CD4-positive, alpha-beta T cell (primary cell): ENCODE results near the gene NMNAT2. TPM values are rescaled to one million over a fixed set of nuclear protein-coding genes. Genes with fewer than 3 reads are reported as not detected.

Experiments
- ATAC-seq: fragments of 200-7000 bp; cut with Tn5 transposase; one replicate; pipeline ENCODE4 v1.10.0; 2022; ENCODE audit warnings: mild to moderate bottlenecking; ENCODE audit not compliant: poor library complexity
- CTCF ChIA-PET: fragments of 350-600 bp; sonication (Branson Sonifier 250); formaldehyde crosslinking; loops from one replicate; lab custom pipeline; 2021; ENCODE audit warnings: antibody characterized with exemption, inconsistent platforms; lab: Charles Lee
- POLR2A ChIA-PET: fragments of 350-600 bp; sonication (Branson Sonifier 250); formaldehyde crosslinking; loops from one replicate; lab custom pipeline; 2021; ENCODE audit warnings: antibody characterized with exemption, inconsistent platforms; lab: Charles Lee
- DNase-seq, 14 experiments: peaks; one replicate each; pipeline ENCODE4 v3.0.0-alpha.2; 2013 to 2020; ENCODE audit warnings: mixed read lengths in 2 of 14
- H3K27ac ChIP-seq, 2 donors: one replicate each; pipeline versions ENCODE4 v1.5.1 to v1.7.0; 2013; ENCODE audit warnings: low read length in 2 of 2, low read depth in 1 of 2, mild to moderate bottlenecking in 1 of 2
- H3K27me3 ChIP-seq, 2 experiments: 1 replicate in 1 of 2; 2 replicates in 1 of 2; pipeline versions ENCODE4 v1.6.1 to v1.7.0; 2013; ENCODE audit warnings: low read length in 2 of 2, control low read depth in 1 of 2, mild to moderate bottlenecking in 1 of 2, moderate library complexity in 1 of 2; ENCODE audit not compliant: insufficient read depth in 2 of 2, control insufficient read depth in 1 of 2
- H3K36me3 ChIP-seq: one replicate; pipeline ENCODE4 v1.6.1; 2013; ENCODE audit warnings: low read length, control low read depth; ENCODE audit not compliant: insufficient read depth
- H3K4me1 ChIP-seq: one replicate; pipeline ENCODE4 v1.6.1; 2013; ENCODE audit warnings: low read length, control low read depth; ENCODE audit not compliant: insufficient read depth
- H3K4me3 ChIP-seq: one replicate; pipeline ENCODE4 v1.5.1; 2013; ENCODE audit warnings: mild to moderate bottlenecking, low read length, moderate library complexity
- H3K9me3 ChIP-seq, 2 experiments: 1 replicate in 1 of 2; 2 replicates in 1 of 2; pipeline versions ENCODE4 v1.6.1 to v1.7.0; 2013; ENCODE audit warnings: low read length in 2 of 2, mild to moderate bottlenecking in 2 of 2, control low read depth in 1 of 2, moderate library complexity in 1 of 2; ENCODE audit not compliant: control insufficient read depth in 1 of 2, insufficient read depth in 1 of 2
- H3K27ac Mint-ChIP-seq: one replicate; pipeline ENCODE4 v1.8.0; 2020; ENCODE audit warnings: mixed read lengths
- H3K27me3 Mint-ChIP-seq: one replicate; pipeline ENCODE4 v1.8.0; 2021; ENCODE audit warnings: mixed read lengths
- H3K36me3 Mint-ChIP-seq: one replicate; pipeline ENCODE4 v1.8.0; 2021; ENCODE audit warnings: low read depth, mixed read lengths
- H3K4me1 Mint-ChIP-seq: one replicate; pipeline ENCODE4 v1.8.0; 2021; ENCODE audit warnings: low read depth, mixed read lengths
- H3K4me3 Mint-ChIP-seq: one replicate; pipeline ENCODE4 v1.8.0; 2020; ENCODE audit warnings: mild to moderate bottlenecking, mixed read lengths
- H3K9me3 Mint-ChIP-seq: one replicate; pipeline ENCODE4 v1.8.0; 2020; ENCODE audit warnings: mixed read lengths
- intact Hi-C, 2 experiments: fragments of 100-400 bp; cut with DNase I in 1 of 2; cut with micrococcal nuclease in 1 of 2; formaldehyde crosslinking; loops; one replicate each; pipeline versions ENCODE4 v1.15.1 to v1.9.0; 2023 to 2025; cut with DNase I, micrococcal nuclease
- total RNA-seq, 174 experiments: library from RNA in 2 of 174; stranded (reverse) in 2 of 174; gene quantifications; one replicate each; pipeline ENCODE4 v1.2.3 and lab custom pipeline; 2021 to 2026
- TF ChIP-seq, protein P1 (sequence below): fragments of 200-600 bp; IDR thresholded peaks from one replicate; pipeline ENCODE4 v1.8.0; 2022; ENCODE audit warnings: antibody characterized with exemption, mild to moderate bottlenecking

NMNAT2 gene
- total RNA-seq, 2 experiments from 2014 or later, result not detected

GRCh38 chr1:183303323-183303645 is 114.9 kb downstream of the NMNAT2 start:
- no peaks in the 10 kb centered on the region for H3K9me3 Mint-ChIP-seq
- H3K36me3 ChIP-seq, result no peaks in the 10 kb centered on the region
- intact Hi-C loops, result no loop called here

DNA sequence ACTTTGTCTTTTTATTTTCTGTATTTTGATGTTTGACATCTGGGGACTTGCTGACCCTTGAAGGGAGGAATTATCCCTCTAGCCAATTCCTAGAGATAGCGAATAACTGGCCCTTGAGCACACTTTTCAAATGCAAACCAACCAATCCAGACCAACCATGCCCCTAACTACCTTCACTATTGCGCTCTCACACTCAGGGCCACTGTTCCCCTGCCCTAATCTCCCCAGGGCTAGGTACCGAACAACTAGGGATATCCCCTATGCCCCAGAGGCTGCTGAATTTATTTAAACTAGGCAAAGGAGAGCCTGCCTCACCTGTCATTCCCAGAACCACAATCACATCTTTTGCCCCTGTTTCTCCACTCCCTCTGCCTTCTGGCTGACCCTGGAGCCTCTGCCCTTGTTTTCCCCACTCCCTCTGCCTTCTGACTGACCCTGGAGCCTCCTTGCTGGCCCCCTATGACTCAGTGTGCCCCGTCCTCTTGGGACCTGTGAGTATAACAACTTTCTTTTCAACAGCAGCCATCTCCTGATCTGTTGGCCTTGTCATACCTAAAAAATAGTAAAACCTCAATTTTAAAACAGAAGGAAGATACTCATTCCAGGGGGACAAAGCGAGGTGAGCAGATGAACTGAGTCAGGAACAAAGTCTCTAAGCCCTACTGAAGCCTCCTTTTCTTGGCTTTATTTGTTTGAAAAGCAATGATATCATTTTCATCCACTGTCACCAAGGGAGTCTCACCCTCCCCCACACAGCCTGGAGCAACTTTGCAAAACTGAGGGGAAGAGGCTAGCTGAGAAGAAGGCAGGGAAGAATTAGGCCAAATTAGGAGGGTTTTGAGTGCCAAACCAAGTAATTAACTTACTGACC is 115.5 kb downstream of the NMNAT2 start:
- intact Hi-C loops, result no loop called here
- ATAC-seq (no peak), DNase-seq (no peak)
- Mint-ChIP-seq H3K27me3 (peaks cover 13% of the 10 kb centered on the region), H3K4me1 (no peaks in the 10 kb centered on the region), H3K4me3 (no peak overlapping the region), H3K9me3 (no peaks in the 10 kb centered on the region), H3K27ac (no peak overlapping the region), H3K36me3 (no peaks in the 10 kb centered on the region)
- TF ChIP-seq, protein P1, sequence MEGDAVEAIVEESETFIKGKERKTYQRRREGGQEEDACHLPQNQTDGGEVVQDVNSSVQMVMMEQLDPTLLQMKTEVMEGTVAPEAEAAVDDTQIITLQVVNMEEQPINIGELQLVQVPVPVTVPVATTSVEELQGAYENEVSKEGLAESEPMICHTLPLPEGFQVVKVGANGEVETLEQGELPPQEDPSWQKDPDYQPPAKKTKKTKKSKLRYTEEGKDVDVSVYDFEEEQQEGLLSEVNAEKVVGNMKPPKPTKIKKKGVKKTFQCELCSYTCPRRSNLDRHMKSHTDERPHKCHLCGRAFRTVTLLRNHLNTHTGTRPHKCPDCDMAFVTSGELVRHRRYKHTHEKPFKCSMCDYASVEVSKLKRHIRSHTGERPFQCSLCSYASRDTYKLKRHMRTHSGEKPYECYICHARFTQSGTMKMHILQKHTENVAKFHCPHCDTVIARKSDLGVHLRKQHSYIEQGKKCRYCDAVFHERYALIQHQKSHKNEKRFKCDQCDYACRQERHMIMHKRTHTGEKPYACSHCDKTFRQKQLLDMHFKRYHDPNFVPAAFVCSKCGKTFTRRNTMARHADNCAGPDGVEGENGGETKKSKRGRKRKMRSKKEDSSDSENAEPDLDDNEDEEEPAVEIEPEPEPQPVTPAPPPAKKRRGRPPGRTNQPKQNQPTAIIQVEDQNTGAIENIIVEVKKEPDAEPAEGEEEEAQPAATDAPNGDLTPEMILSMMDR, result no peak
- Histone ChIP-seq H3K4me3 (no peak overlapping the region), H3K27me3 (peaks cover 2 to 5% of the 10 kb centered on the region in 2 experiments), H3K36me3 (no peaks in the 10 kb centered on the region), H3K4me1 (no peaks in the 10 kb centered on the region), H3K9me3 (no peaks in the 10 kb centered on the region), H3K27ac (no peak overlapping the region)
- ChIA-PET CTCF (interaction anchor here (1.5 kb wide), 1 partner anchor 10 kb away, joined by 3 read pairs; no protein-coding TSS in a partner anchor), POLR2A (no interaction called here)

More at GRCh38 chr1:183303323-183303645, 114.9 kb downstream of the NMNAT2 start:
- Mint-ChIP-seq H3K4me1 (no peaks in the 10 kb centered on the region), H3K27ac (no peak overlapping the region), H3K36me3 (no peaks in the 10 kb centered on the region), H3K27me3 (peaks cover 13% of the 10 kb centered on the region), H3K4me3 (no peak overlapping the region)
- Histone ChIP-seq H3K4me3 (no peak overlapping the region), H3K27ac (no peak overlapping the region), H3K4me1 (no peaks in the 10 kb centered on the region), H3K27me3 (peaks cover 2 to 5% of the 10 kb centered on the region in 2 experiments), H3K9me3 (no peaks in the 10 kb centered on the region)
- ChIA-PET POLR2A (no interaction called here), CTCF (interaction anchor here (1.5 kb wide), 1 partner anchor 10 kb away, joined by 3 read pairs; no protein-coding TSS in a partner anchor)
- TF ChIP-seq, protein P1, result no peak
- no peak for ATAC-seq
- DNase-seq, result no peak

GRCh38 chr1:183301239-183301638 is 116.9 kb downstream of the NMNAT2 start:
- Mint-ChIP-seq H3K9me3 (no peaks in the 10 kb centered on the region), H3K4me1 (no peaks in the 10 kb centered on the region), H3K27ac (no peak overlapping the region), H3K36me3 (no peaks in the 10 kb centered on the region), H3K27me3 (peaks cover 9% of the 10 kb centered on the region), H3K4me3 (no peak overlapping the region)
- no peak overlapping the region for H3K27ac ChIP-seq
- no peaks in the 10 kb centered on the region for H3K9me3 ChIP-seq
- ATAC-seq (no peak), DNase-seq (no peak)
- POLR2A ChIA-PET, result no interaction called here
- no peaks in the 10 kb centered on the region for H3K4me1 ChIP-seq
- peaks cover 0 to 2% of the 10 kb centered on the region in 2 experiments for H3K27me3 ChIP-seq
- intact Hi-C loops, result no loop called here
- H3K36me3 ChIP-seq, result no peaks in the 10 kb centered on the region
- no peak overlapping the region for H3K4me3 ChIP-seq
- TF ChIP-seq, protein P1, result no peak
- CTCF ChIA-PET, result no interaction called here
